Chondrocyte (in vitro differentiated cells): ENCODE data around the gene SLC5A9. TPM values are rescaled to one million over a fixed set of nuclear protein-coding genes. Genes with fewer than 3 reads are reported as not detected.
"Not testable (repeated sequence)": the region's sequence is repeated elsewhere in the genome, so short reads cannot be mapped to it uniquely, and the experiment has no call there.

Experiments used
- DNase-seq: peaks from one replicate; pipeline ENCODE4 v3.0.0; 2021; ENCODE audit warnings: mixed read lengths, low spot score
- H3K27ac Mint-ChIP-seq: one replicate; pipeline ENCODE4 v1.8.0; 2021; ENCODE audit warnings: mild to moderate bottlenecking, moderate library complexity, mixed read lengths; ENCODE audit not compliant: unreplicated experiment
- H3K27me3 Mint-ChIP-seq: 2 replicates; pipeline ENCODE4 v1.8.0; 2021; ENCODE audit warnings: low read depth, mixed read lengths
- H3K36me3 Mint-ChIP-seq: 2 replicates; pipeline ENCODE4 v1.8.0; 2021; ENCODE audit warnings: low read depth, mixed read lengths
- H3K4me1 Mint-ChIP-seq: 2 replicates; pipeline ENCODE4 v1.8.0; 2021; ENCODE audit warnings: low read depth, mild to moderate bottlenecking, mixed read lengths
- H3K4me3 Mint-ChIP-seq: one replicate; pipeline ENCODE4 v1.8.0; 2021; ENCODE audit warnings: mild to moderate bottlenecking, moderate library complexity, mixed read lengths; ENCODE audit not compliant: unreplicated experiment
- H3K9me3 Mint-ChIP-seq: 2 replicates; pipeline ENCODE4 v1.8.0; 2021; ENCODE audit warnings: low read depth, mixed read lengths
- total RNA-seq: library from RNA; stranded (reverse); gene quantifications from 3 replicates; pipeline ENCODE4 v1.2.1, GENCODE V29; 2021
- TF ChIP-seq, protein P1 (sequence below): fragments of 200-600 bp; sonication (generic); IDR thresholded peaks from 2 replicates; pipeline ENCODE4 v1.5.0; 2021; ENCODE audit warnings: antibody characterized with exemption, mild to moderate bottlenecking, moderate library complexity

Gene SLC5A9
- total RNA-seq, 1 donor from 2014 or later = not detected

GRCh38 chr1:48261881-48262400, 39.4 kb downstream of the SLC5A9 start:
- TF ChIP-seq, protein P1, sequence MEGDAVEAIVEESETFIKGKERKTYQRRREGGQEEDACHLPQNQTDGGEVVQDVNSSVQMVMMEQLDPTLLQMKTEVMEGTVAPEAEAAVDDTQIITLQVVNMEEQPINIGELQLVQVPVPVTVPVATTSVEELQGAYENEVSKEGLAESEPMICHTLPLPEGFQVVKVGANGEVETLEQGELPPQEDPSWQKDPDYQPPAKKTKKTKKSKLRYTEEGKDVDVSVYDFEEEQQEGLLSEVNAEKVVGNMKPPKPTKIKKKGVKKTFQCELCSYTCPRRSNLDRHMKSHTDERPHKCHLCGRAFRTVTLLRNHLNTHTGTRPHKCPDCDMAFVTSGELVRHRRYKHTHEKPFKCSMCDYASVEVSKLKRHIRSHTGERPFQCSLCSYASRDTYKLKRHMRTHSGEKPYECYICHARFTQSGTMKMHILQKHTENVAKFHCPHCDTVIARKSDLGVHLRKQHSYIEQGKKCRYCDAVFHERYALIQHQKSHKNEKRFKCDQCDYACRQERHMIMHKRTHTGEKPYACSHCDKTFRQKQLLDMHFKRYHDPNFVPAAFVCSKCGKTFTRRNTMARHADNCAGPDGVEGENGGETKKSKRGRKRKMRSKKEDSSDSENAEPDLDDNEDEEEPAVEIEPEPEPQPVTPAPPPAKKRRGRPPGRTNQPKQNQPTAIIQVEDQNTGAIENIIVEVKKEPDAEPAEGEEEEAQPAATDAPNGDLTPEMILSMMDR = no peak
- Mint-ChIP-seq H3K4me1 (peaks cover 6% of the 10 kb centered on the region), H3K9me3 (peaks cover 3% of the 10 kb centered on the region), H3K36me3 (no peaks in the 10 kb centered on the region), H3K27ac (no peak overlapping the region), H3K4me3 (no peak overlapping the region), H3K27me3 (no peaks in the 10 kb centered on the region)
- no peak for DNase-seq

- peaks cover 3% of the 10 kb centered on the region for H3K9me3 Mint-ChIP-seq
- TF ChIP-seq, protein P1 = no peak
- no peak for DNase-seq
- no peak overlapping the region for H3K27ac Mint-ChIP-seq
- peaks cover 6% of the 10 kb centered on the region for H3K4me1 Mint-ChIP-seq
- H3K4me3 Mint-ChIP-seq = no peak overlapping the region
- H3K27me3 Mint-ChIP-seq = no peaks in the 10 kb centered on the region
- no peaks in the 10 kb centered on the region for H3K36me3 Mint-ChIP-seq
These were observed 40.5 kb downstream of the SLC5A9 start for GRCh38 chr1:48263041-48263440.

DNA sequence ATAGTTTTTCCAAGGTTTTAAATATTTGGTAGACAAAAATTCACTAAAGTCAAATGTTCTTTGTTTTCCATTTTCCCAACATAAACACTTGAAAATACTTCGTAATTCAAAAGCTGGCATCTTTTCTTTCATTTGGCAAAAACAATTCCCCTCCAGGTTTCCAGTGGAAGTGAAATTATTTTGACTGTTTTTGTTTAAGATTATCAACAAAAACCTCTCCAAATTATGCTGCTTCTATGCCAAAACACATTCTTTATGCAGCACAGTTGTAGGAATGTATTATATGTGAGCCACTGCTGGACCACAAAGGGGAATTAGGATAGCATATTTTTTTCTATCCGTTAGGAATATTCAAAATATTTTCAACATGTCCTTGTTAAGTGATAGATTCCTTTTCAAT, 44.1 kb downstream of the SLC5A9 start:
- DNase-seq = no peak
- no peak overlapping the region for H3K27ac Mint-ChIP-seq
- no peak overlapping the region for H3K4me3 Mint-ChIP-seq
- TF ChIP-seq, protein P1 = no peak
- peaks cover 3% of the 10 kb centered on the region for H3K9me3 Mint-ChIP-seq
- peaks cover 6% of the 10 kb centered on the region for H3K4me1 Mint-ChIP-seq
- no peaks in the 10 kb centered on the region for H3K36me3 Mint-ChIP-seq
- no peaks in the 10 kb centered on the region for H3K27me3 Mint-ChIP-seq

DNA sequence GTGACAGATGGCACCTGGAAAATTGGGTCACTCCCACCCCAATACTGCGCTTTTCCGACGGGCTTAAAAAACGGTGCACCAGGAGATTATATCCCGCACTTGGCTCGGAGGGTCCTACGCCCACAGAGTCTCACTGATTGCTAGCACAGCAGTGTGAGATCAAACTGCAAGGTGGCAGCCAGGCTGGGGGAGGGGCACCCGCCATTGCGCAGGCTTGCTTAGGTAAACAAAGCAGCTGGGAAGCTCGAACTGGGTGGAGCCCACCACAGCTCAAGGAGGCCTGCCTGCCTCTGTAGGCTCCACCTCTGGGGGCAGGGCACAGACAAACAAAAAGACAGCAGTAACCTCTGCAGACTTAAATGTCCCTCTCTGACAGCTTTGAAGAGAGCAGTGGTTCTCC, 54.9 kb downstream of the SLC5A9 start:
- not testable (repeated sequence) for H3K4me3 Mint-ChIP-seq, H3K27ac Mint-ChIP-seq, H3K36me3 Mint-ChIP-seq, DNase-seq, H3K4me1 Mint-ChIP-seq, H3K27me3 Mint-ChIP-seq
- peaks cover 34% of the 10 kb centered on the region for H3K9me3 Mint-ChIP-seq

- peaks cover 23% of the 10 kb centered on the region for H3K9me3 Mint-ChIP-seq
- not testable (repeated sequence) for H3K4me1 Mint-ChIP-seq, H3K27ac Mint-ChIP-seq, DNase-seq, H3K36me3 Mint-ChIP-seq, H3K4me3 Mint-ChIP-seq, H3K27me3 Mint-ChIP-seq
These were observed 59.8 kb downstream of the SLC5A9 start for GRCh38 chr1:48282329-48282728.

GRCh38 chr1:48284696-48285420, 62.3 kb downstream of the SLC5A9 start:
- H3K4me3 Mint-ChIP-seq, H3K27ac Mint-ChIP-seq, H3K27me3 Mint-ChIP-seq, H3K4me1 Mint-ChIP-seq, DNase-seq, H3K36me3 Mint-ChIP-seq: not testable (repeated sequence)
- peaks cover 19% of the 10 kb centered on the region for H3K9me3 Mint-ChIP-seq

GRCh38 chr1:48285525-48285924, 63.0 kb downstream of the SLC5A9 start:
- H3K27ac Mint-ChIP-seq = no peak overlapping the region
- TF ChIP-seq, protein P1 = no peak
- no peak overlapping the region for H3K4me3 Mint-ChIP-seq
- H3K4me1 Mint-ChIP-seq = no peaks in the 10 kb centered on the region
- H3K27me3 Mint-ChIP-seq = no peaks in the 10 kb centered on the region
- peaks cover 14% of the 10 kb centered on the region for H3K9me3 Mint-ChIP-seq
- H3K36me3 Mint-ChIP-seq = no peaks in the 10 kb centered on the region
- DNase-seq = no peak
